ENCODE results near the gene STEAP4. TPM values are rescaled to one million over a fixed set of nuclear protein-coding genes. Genes with fewer than 3 reads are reported as not detected.
"Not testable (repeated sequence)": the region's sequence is repeated elsewhere in the genome, so short reads cannot be mapped to it uniquely, and the experiment has no call there.

Gene STEAP4
- polyA plus RNA-seq, 1 donor (not counting 4 experiments of a cell fraction or from before 2014, with no cell fraction given): 2.0 TPM

DNA sequence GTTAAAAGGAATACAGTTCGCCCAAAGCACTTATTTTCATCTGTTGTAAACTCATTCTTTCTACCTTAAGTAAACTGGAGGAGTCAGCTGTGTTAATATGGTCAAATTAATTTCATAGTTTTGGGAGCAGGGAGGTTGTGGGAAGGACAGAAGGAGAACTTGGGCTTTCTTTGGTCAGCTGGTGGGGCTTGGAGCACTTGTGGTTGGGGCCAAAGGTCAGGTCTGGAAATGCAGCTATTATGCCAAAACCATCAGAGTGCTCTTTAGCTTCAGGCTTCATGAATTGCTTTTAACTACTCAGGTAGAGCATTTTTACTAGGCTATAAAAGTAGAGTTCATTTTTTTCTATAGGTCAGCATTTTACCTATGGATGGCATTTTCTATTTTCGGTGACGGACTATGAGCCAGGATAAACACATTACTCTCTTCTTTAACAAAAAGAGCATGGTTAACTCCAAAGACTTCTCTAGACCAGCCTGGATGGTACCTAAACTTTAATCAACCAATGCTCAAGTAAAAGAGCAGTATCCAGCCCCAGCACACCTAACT is 30.0 kb downstream of the STEAP4 start:
- H3K9me1 ChIP-seq (ENCODE audit: control insufficient read depth, extremely low read depth, insufficient read depth, low read length): no peaks in the 10 kb centered on the region
- dilution Hi-C loops (cut with MboI; ENCODE audit: extremely low pct_ligation_motif_present, low sequenced_read_pairs): no loop called here
- TF ChIP-seq, protein P1, sequence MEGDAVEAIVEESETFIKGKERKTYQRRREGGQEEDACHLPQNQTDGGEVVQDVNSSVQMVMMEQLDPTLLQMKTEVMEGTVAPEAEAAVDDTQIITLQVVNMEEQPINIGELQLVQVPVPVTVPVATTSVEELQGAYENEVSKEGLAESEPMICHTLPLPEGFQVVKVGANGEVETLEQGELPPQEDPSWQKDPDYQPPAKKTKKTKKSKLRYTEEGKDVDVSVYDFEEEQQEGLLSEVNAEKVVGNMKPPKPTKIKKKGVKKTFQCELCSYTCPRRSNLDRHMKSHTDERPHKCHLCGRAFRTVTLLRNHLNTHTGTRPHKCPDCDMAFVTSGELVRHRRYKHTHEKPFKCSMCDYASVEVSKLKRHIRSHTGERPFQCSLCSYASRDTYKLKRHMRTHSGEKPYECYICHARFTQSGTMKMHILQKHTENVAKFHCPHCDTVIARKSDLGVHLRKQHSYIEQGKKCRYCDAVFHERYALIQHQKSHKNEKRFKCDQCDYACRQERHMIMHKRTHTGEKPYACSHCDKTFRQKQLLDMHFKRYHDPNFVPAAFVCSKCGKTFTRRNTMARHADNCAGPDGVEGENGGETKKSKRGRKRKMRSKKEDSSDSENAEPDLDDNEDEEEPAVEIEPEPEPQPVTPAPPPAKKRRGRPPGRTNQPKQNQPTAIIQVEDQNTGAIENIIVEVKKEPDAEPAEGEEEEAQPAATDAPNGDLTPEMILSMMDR (optimal IDR thresholded peaks at IDR 0.05 in 1 of 3, IDR thresholded peaks at IDR 0.05 in 1 of 3, conservative IDR thresholded peaks at IDR 0.05 in 1 of 3; ENCODE audit: extremely low read depth in 1 of 3, insufficient read depth in 2 of 3, low read length in 3 of 3): no peak
- no peak for TF ChIP-seq EZH2 (IDR thresholded peaks at IDR 0.05; ENCODE audit: low read length)

DNA sequence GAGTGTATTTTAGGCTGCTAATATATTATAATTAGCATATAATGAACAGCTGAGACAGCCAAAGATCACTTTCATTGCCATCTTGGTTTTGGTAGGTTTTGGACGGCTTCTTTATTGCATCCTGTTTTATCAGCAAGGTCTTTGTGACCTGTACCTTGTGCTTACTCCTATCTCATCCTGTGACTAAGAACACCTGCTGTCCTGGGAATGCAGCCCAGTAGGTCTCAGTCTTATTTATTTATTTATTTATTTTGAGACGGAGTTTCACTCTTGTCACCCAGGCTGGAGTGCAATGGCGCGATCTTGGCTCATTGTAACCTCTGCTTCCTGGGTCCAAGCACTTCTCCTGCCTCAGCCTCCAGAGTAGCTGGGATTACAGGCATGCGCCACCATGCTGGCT is 31.8 kb downstream of the STEAP4 start:
- FAIRE-seq; H3K4me1 ChIP-seq (ENCODE audit: control insufficient read depth, extremely low read depth, insufficient read depth, low read length); H3K79me2 ChIP-seq (ENCODE audit: control insufficient read depth, insufficient read depth, low read length); H3K36me3 ChIP-seq (ENCODE audit: control insufficient read depth in 2 of 2, extremely low read depth in 1 of 2, insufficient read depth in 2 of 2, low read length in 2 of 2); H3K27ac ChIP-seq (ENCODE audit: control insufficient read depth, insufficient read depth, low read length); H3K4me3 ChIP-seq (ENCODE audit: control insufficient read depth in 2 of 3, extremely low read depth in 1 of 3, insufficient read depth in 2 of 3, low read depth in 1 of 3, low read length in 3 of 3); H3K9me3 ChIP-seq (ENCODE audit: control insufficient read depth, low read depth, low read length); H2AFZ ChIP-seq (ENCODE audit: control insufficient read depth, low read length); H3K9ac ChIP-seq (ENCODE audit: control insufficient read depth, extremely low read depth, insufficient read depth, low read length); H4K20me1 ChIP-seq (ENCODE audit: control insufficient read depth, extremely low read depth, insufficient read depth, low read length); H3K9me1 ChIP-seq (ENCODE audit: control insufficient read depth, extremely low read depth, insufficient read depth, low read length); dilution Hi-C loops (cut with MboI; ENCODE audit: extremely low pct_ligation_motif_present, low sequenced_read_pairs); H3K4me2 ChIP-seq (ENCODE audit: control insufficient read depth, extremely low read depth, insufficient read depth, low read depth, low read length); H3K27me3 ChIP-seq (ENCODE audit: control insufficient read depth, extremely low read depth, insufficient read depth, low read length); DNase-seq (ENCODE audit: low read depth, low spot score): not testable (repeated sequence)

More for the DNA sequence above, 30.0 kb downstream of the STEAP4 start:
- H3K27me3 ChIP-seq (ENCODE audit: control insufficient read depth, extremely low read depth, insufficient read depth, low read length): no peaks in the 10 kb centered on the region
- H3K4me2 ChIP-seq (ENCODE audit: control insufficient read depth, extremely low read depth, insufficient read depth, low read depth, low read length): no peak overlapping the region
- no peaks in the 10 kb centered on the region for H3K36me3 ChIP-seq (ENCODE audit: control insufficient read depth in 2 of 2, extremely low read depth in 1 of 2, insufficient read depth in 2 of 2, low read length in 2 of 2)
- H2AFZ ChIP-seq (ENCODE audit: control insufficient read depth, low read length): no peak overlapping the region
- no peak overlapping the region for H3K27ac ChIP-seq (ENCODE audit: control insufficient read depth, insufficient read depth, low read length)
- H3K4me3 ChIP-seq (ENCODE audit: control insufficient read depth in 2 of 3, extremely low read depth in 1 of 3, insufficient read depth in 2 of 3, low read depth in 1 of 3, low read length in 3 of 3): no peak overlapping the region
- no peak overlapping the region for H3K9ac ChIP-seq (ENCODE audit: control insufficient read depth, extremely low read depth, insufficient read depth, low read length)
- H3K4me1 ChIP-seq (ENCODE audit: control insufficient read depth, extremely low read depth, insufficient read depth, low read length): peaks cover 10% of the 10 kb centered on the region
- DNase-seq (ENCODE audit: low read depth, low spot score) (no peak), FAIRE-seq (no peak)
- no peaks in the 10 kb centered on the region for H3K9me3 ChIP-seq (ENCODE audit: control insufficient read depth, low read depth, low read length)
- H4K20me1 ChIP-seq (ENCODE audit: control insufficient read depth, extremely low read depth, insufficient read depth, low read length): no peaks in the 10 kb centered on the region
- no peaks in the 10 kb centered on the region for H3K79me2 ChIP-seq (ENCODE audit: control insufficient read depth, insufficient read depth, low read length)

DNA sequence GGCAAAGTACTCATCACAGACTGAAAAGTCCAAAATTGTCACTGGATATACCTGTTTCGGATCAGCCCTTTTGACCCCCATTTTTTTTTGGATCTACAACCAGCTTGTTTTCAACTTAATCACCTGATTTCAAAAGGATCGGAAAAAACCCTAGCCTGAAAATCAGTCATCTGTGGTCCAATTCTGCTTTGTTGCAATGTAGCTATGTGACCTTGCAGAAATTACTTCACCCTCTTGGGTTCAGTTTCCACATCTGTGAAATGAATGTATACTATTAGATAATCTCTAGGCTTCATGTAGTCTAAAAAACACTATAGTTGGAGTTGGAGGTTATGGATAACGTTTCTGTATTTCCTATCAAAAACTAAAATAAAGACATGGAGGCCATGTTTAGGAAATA is 37.1 kb downstream of the STEAP4 start:
- FAIRE-seq (no peak), DNase-seq (ENCODE audit: low read depth, low spot score) (no peak)
- H3K4me1 ChIP-seq (ENCODE audit: control insufficient read depth, extremely low read depth, insufficient read depth, low read length): no peaks in the 10 kb centered on the region
- no peak overlapping the region for H3K4me2 ChIP-seq (ENCODE audit: control insufficient read depth, extremely low read depth, insufficient read depth, low read depth, low read length)
- dilution Hi-C loops (cut with MboI; ENCODE audit: extremely low pct_ligation_motif_present, low sequenced_read_pairs): no loop called here
- no peak overlapping the region for H3K4me3 ChIP-seq (ENCODE audit: control insufficient read depth in 2 of 3, extremely low read depth in 1 of 3, insufficient read depth in 2 of 3, low read depth in 1 of 3, low read length in 3 of 3)
- no peaks in the 10 kb centered on the region for H3K9me1 ChIP-seq (ENCODE audit: control insufficient read depth, extremely low read depth, insufficient read depth, low read length)
- no peak overlapping the region for H2AFZ ChIP-seq (ENCODE audit: control insufficient read depth, low read length)
- no peaks in the 10 kb centered on the region for H3K9me3 ChIP-seq (ENCODE audit: control insufficient read depth, low read depth, low read length)
- H4K20me1 ChIP-seq (ENCODE audit: control insufficient read depth, extremely low read depth, insufficient read depth, low read length): no peaks in the 10 kb centered on the region
- TF ChIP-seq, protein P1 (optimal IDR thresholded peaks at IDR 0.05 in 1 of 3, IDR thresholded peaks at IDR 0.05 in 1 of 3, conservative IDR thresholded peaks at IDR 0.05 in 1 of 3; ENCODE audit: extremely low read depth in 1 of 3, insufficient read depth in 2 of 3, low read length in 3 of 3): no peak
- no peak for TF ChIP-seq EZH2 (IDR thresholded peaks at IDR 0.05; ENCODE audit: low read length)
- H3K27me3 ChIP-seq (ENCODE audit: control insufficient read depth, extremely low read depth, insufficient read depth, low read length): no peaks in the 10 kb centered on the region
- no peak overlapping the region for H3K9ac ChIP-seq (ENCODE audit: control insufficient read depth, extremely low read depth, insufficient read depth, low read length)
- no peak overlapping the region for H3K27ac ChIP-seq (ENCODE audit: control insufficient read depth, insufficient read depth, low read length)
- no peaks in the 10 kb centered on the region for H3K36me3 ChIP-seq (ENCODE audit: control insufficient read depth in 2 of 2, extremely low read depth in 1 of 2, insufficient read depth in 2 of 2, low read length in 2 of 2)
- no peaks in the 10 kb centered on the region for H3K79me2 ChIP-seq (ENCODE audit: control insufficient read depth, insufficient read depth, low read length)

Measured in keratinocyte (primary cell).